ENCODE measurements around the gene LDHA. TPM values are rescaled to one million over a fixed set of nuclear protein-coding genes. Genes with fewer than 3 reads are reported as not detected.

The LDHA gene
- polyA plus RNA-seq, 10 donors: 523 to 867 (median 649) TPM

DNA sequence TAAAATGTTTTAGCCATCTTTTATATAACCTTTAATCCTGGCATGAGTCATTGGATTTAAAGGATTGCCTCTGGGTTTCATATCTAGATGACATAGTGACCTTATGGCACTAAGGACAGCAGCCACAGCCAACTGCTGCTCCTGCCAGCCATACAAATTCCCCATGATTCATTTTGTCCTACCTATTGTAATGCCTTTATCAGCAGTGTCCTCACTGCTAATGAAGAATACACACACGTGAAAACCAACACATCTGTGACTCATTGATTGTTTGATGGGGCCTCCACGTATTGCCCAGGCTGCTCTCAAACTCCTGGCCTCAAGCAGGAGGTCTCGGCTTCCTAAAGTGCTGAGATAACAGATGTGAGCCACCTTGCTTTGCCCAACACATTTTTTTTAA lies 63.1 kb downstream of the LDHA start:
- no peak for DNase-seq

Other genes with a start within 250 kb of the LDHA start
- gene MRGPRX4, start 221.7 kb upstream of the LDHA start, polyA plus RNA-seq (ENCODE audit: insufficient read length in 10 of 10): not detected
- not detected for gene SAA4, start 157.8 kb upstream of the LDHA start, polyA plus RNA-seq (ENCODE audit: insufficient read length in 10 of 10)
- not detected for gene SAA2, start 145.9 kb upstream of the LDHA start, polyA plus RNA-seq (ENCODE audit: insufficient read length in 10 of 10)
- gene SAA1, start 128.3 kb upstream of the LDHA start, polyA plus RNA-seq (ENCODE audit: insufficient read length in 10 of 10): not detected
- gene HPS5, start 72.4 kb upstream of the LDHA start, polyA plus RNA-seq (ENCODE audit: insufficient read length in 10 of 10): 10 to 100 TPM in 9 of 10 donors, 1 to 10 TPM in 1; 8.3 to 15.4 (median 12.5) TPM
- gene GTF2H1, start 72.0 kb upstream of the LDHA start, polyA plus RNA-seq (ENCODE audit: insufficient read length in 10 of 10): 10 to 100 TPM; 23.4 to 50.4 (median 36.3) TPM
- 1 to 10 TPM in 2 of 10 donors, under 1 TPM in 1, not detected in 7; 0.76 to 1.3 (median 1.1) TPM for gene LDHC, start 17.8 kb downstream of the LDHA start, polyA plus RNA-seq (ENCODE audit: insufficient read length in 10 of 10)
- under 1 TPM; 0.10 to 0.40 (median 0.26) TPM for gene LDHAL6A, start 61.3 kb downstream of the LDHA start, polyA plus RNA-seq (ENCODE audit: insufficient read length in 10 of 10)
- 100 to 1,000 TPM in 5 of 10 donors, 10 to 100 TPM in 5; 90.7 to 112 (median 101) TPM for gene TSG101, start 132.4 kb downstream of the LDHA start, polyA plus RNA-seq (ENCODE audit: insufficient read length in 10 of 10)
- 10 to 100 TPM; 10.3 to 16.4 (median 13.1) TPM for gene UEVLD, start 194.2 kb downstream of the LDHA start, polyA plus RNA-seq (ENCODE audit: insufficient read length in 10 of 10)
- 10 to 100 TPM in 1 of 10 donors, 1 to 10 TPM in 9; 2.6 to 10.5 (median 4.4) TPM for gene MISFA, start 205.2 kb downstream of the LDHA start, polyA plus RNA-seq (ENCODE audit: insufficient read length in 10 of 10)
- 10 to 100 TPM; 12.6 to 18.7 (median 16.7) TPM for gene SPTY2D1, start 239.8 kb downstream of the LDHA start, polyA plus RNA-seq (ENCODE audit: insufficient read length in 10 of 10)